ENCODE results near the gene FANK1. TPM values are rescaled to one million over a fixed set of nuclear protein-coding genes. Genes with fewer than 3 reads are reported as not detected.
"Not testable (repeated sequence)": the region's sequence is repeated elsewhere in the genome, so short reads cannot be mapped to it uniquely, and the experiment has no call there.

Gene FANK1
- total and polyA plus RNA-seq, 4 donors, result 1.3 to 6.1 (median 1.9) TPM

- peaks cover 0 to 2% of the 10 kb centered on the region in 2 donors for H3K36me3 ChIP-seq (ENCODE audit: control insufficient read depth in 1 of 2, insufficient read depth in 2 of 2, low read length in 1 of 2)
- ATAC-seq (ENCODE audit: low FRiP score) (no peak), DNase-seq (no peak)
- no peak within 1 kb of the TSS for H3K4me3 ChIP-seq (ENCODE audit: low read length in 2 of 2)
- WGBS, 2 donors, result 71 to 82% methylated on average over 4 of the region's 4 CpGs
- H3K27me3 ChIP-seq (ENCODE audit: control insufficient read depth in 1 of 2, insufficient read depth in 2 of 2, low read length in 1 of 2), result no peaks in the 10 kb centered on the region
- intact Hi-C loops (cut with DNase I), result no loop called here
- no peak within 1 kb of the TSS for H3K27ac ChIP-seq (ENCODE audit: low read depth in 1 of 2, low read length in 2 of 2)
- H3K9me3 ChIP-seq (ENCODE audit: control insufficient read depth, low read length), result peaks cover 1% of the 10 kb centered on the region
- no peaks in the 10 kb centered on the region for H3K4me1 ChIP-seq (ENCODE audit: control insufficient read depth in 1 of 2, insufficient read depth in 2 of 2, low read length in 2 of 2)
Observed at GRCh38 chr10:125881192-125881591, 15.2 kb upstream of the FANK1 start, which contains the start of gene DHX32. Gene DHX32 (minus strand): TSS chr10:125881292. CDS start chr10:125880824, 468 bp downstream.

GRCh38 chr10:125882596-125882995, 13.8 kb upstream of the FANK1 start:
- no peak for ATAC-seq (ENCODE audit: low FRiP score)
- WGBS, 2 donors, result 44 to 67% methylated on average over 1 of the region's 1 CpG

DNA sequence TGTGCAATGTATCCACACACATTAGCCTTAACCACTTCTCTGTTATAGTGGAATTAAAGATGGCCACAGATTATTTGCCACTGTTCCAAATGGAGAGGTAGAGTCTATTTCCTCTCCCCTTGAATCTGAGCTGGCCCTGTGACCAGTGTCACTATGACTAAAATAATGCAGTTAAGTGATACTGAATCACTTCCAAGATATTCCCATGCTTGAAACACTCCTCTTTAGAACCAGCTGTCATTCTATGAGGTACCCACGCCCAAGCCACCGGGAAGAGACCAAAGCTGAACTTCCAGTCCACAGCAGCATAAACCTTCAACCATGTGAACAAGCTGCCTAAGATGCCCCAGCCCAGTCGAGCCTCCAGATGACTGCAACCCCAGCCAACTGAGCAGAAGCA, 13.2 kb upstream of the FANK1 start:
- ATAC-seq (ENCODE audit: low FRiP score) (no peak), DNase-seq (no peak)
- H3K27me3 ChIP-seq (ENCODE audit: control insufficient read depth in 1 of 2, insufficient read depth in 2 of 2, low read length in 1 of 2), result no peaks in the 10 kb centered on the region
- no peak overlapping the region for H3K4me3 ChIP-seq (ENCODE audit: low read length in 2 of 2)
- H3K9me3 ChIP-seq (ENCODE audit: control insufficient read depth, low read length), result no peaks in the 10 kb centered on the region
- intact Hi-C loops (cut with DNase I), result no loop called here
- no peaks in the 10 kb centered on the region for H3K36me3 ChIP-seq (ENCODE audit: control insufficient read depth in 1 of 2, insufficient read depth in 2 of 2, low read length in 1 of 2)
- H3K4me1 ChIP-seq (ENCODE audit: control insufficient read depth in 1 of 2, insufficient read depth in 2 of 2, low read length in 2 of 2), result no peaks in the 10 kb centered on the region
- no peak overlapping the region for H3K27ac ChIP-seq (ENCODE audit: low read depth in 1 of 2, low read length in 2 of 2)
- 86 to 91% methylated on average over 3 of the region's 3 CpGs for WGBS, 2 donors

More at GRCh38 chr10:125882596-125882995, 13.8 kb upstream of the FANK1 start:
- intact Hi-C loops (cut with DNase I), result no loop called here
- H3K4me1 ChIP-seq (ENCODE audit: control insufficient read depth in 1 of 2, insufficient read depth in 2 of 2, low read length in 2 of 2), result no peaks in the 10 kb centered on the region
- no peaks in the 10 kb centered on the region for H3K36me3 ChIP-seq (ENCODE audit: control insufficient read depth in 1 of 2, insufficient read depth in 2 of 2, low read length in 1 of 2)
- no peak overlapping the region for H3K27ac ChIP-seq (ENCODE audit: low read depth in 1 of 2, low read length in 2 of 2)
- no peak overlapping the region for H3K4me3 ChIP-seq (ENCODE audit: low read length in 2 of 2)
- no peaks in the 10 kb centered on the region for H3K9me3 ChIP-seq (ENCODE audit: control insufficient read depth, low read length)
- H3K27me3 ChIP-seq (ENCODE audit: control insufficient read depth in 1 of 2, insufficient read depth in 2 of 2, low read length in 1 of 2), result no peaks in the 10 kb centered on the region
- no peak for DNase-seq

DNA sequence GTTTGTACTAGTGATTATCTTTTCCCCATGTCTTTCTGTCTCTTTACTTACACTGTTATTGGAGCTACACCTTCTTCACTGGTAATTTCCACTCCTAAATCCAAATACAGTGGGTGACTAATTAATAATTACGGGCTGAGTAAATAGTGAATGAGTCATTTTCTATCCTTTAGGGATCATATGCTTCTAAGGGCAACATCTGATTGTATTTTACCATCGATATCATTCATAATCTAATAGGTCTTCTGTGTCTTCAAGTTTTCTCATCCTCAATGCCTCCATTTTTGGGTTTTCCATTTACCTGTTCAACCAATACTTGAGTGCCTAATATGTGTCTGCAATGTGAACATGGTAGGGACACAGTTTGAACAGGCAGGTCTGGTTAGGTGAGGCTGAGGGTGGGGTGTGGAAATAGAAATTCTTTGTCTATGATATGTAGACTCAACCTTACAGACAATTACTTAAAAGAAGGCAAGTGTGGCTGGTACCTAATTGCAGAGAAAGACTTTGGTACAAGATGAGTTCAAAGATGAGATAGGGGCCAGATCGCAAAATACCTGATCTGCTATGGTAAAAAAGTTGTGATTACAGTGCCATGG, 9.4 kb upstream of the FANK1 start:
- no peak for ATAC-seq (ENCODE audit: low FRiP score)
- H3K27ac ChIP-seq (ENCODE audit: low read depth in 1 of 2, low read length in 2 of 2), result no peak overlapping the region
- 88 to 90% methylated on average over 3 of the region's 3 CpGs for WGBS, 2 donors

GRCh38 chr10:125889441-125889840, 6.9 kb upstream of the FANK1 start:
- H3K4me1 ChIP-seq (ENCODE audit: control insufficient read depth in 1 of 2, insufficient read depth in 2 of 2, low read length in 2 of 2); H3K27me3 ChIP-seq (ENCODE audit: control insufficient read depth in 1 of 2, insufficient read depth in 2 of 2, low read length in 1 of 2); H3K27ac ChIP-seq (ENCODE audit: low read depth in 1 of 2, low read length in 2 of 2); H3K4me3 ChIP-seq (ENCODE audit: low read length in 2 of 2); H3K9me3 ChIP-seq (ENCODE audit: control insufficient read depth, low read length); intact Hi-C loops (cut with DNase I); H3K36me3 ChIP-seq (ENCODE audit: control insufficient read depth in 1 of 2, insufficient read depth in 2 of 2, low read length in 1 of 2); ATAC-seq (ENCODE audit: low FRiP score); DNase-seq: not testable (repeated sequence)
- 66 to 70% methylated on average over 4 of the region's 4 CpGs for WGBS, 2 donors

More for the DNA sequence above, 9.4 kb upstream of the FANK1 start:
- Histone ChIP-seq H3K27me3 (ENCODE audit: control insufficient read depth in 1 of 2, insufficient read depth in 2 of 2, low read length in 1 of 2) (no peaks in the 10 kb centered on the region), H3K4me3 (ENCODE audit: low read length in 2 of 2) (no peak overlapping the region), H3K9me3 (ENCODE audit: control insufficient read depth, low read length) (no peaks in the 10 kb centered on the region), H3K36me3 (ENCODE audit: control insufficient read depth in 1 of 2, insufficient read depth in 2 of 2, low read length in 1 of 2) (no peaks in the 10 kb centered on the region), H3K4me1 (ENCODE audit: control insufficient read depth in 1 of 2, insufficient read depth in 2 of 2, low read length in 2 of 2) (no peaks in the 10 kb centered on the region)
- intact Hi-C loops (cut with DNase I), result no loop called here
- no peak for DNase-seq

DNA sequence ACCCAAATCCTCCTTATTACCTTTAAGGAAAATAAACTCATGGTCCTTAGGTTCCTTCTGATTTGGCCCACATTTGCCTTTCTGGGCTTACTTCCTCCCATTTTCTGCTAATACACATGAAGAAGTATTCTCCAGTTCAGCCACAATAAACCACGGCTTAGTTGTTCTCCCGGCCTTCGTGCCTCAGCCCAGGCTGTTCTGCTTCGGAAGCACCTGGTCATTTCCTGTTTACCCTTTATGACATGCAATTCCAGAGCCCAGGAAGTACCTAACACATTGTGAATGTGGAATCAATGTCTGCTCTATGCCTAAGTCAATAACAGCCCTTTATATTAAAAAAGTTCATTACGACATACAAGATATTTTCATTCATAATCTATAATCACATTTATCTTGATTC, 4.0 kb upstream of the FANK1 start:
- DNase-seq; H3K27ac ChIP-seq (ENCODE audit: low read depth in 1 of 2, low read length in 2 of 2); H3K36me3 ChIP-seq (ENCODE audit: control insufficient read depth in 1 of 2, insufficient read depth in 2 of 2, low read length in 1 of 2); H3K4me3 ChIP-seq (ENCODE audit: low read length in 2 of 2); intact Hi-C loops (cut with DNase I); ATAC-seq (ENCODE audit: low FRiP score); H3K9me3 ChIP-seq (ENCODE audit: control insufficient read depth, low read length); H3K27me3 ChIP-seq (ENCODE audit: control insufficient read depth in 1 of 2, insufficient read depth in 2 of 2, low read length in 1 of 2); H3K4me1 ChIP-seq (ENCODE audit: control insufficient read depth in 1 of 2, insufficient read depth in 2 of 2, low read length in 2 of 2): not testable (repeated sequence)
- 88 to 91% methylated on average over 5 of the region's 5 CpGs for WGBS, 2 donors

- DNase-seq; ATAC-seq (ENCODE audit: low FRiP score); H3K4me1 ChIP-seq (ENCODE audit: control insufficient read depth in 1 of 2, insufficient read depth in 2 of 2, low read length in 2 of 2); H3K9me3 ChIP-seq (ENCODE audit: control insufficient read depth, low read length); intact Hi-C loops (cut with DNase I); H3K4me3 ChIP-seq (ENCODE audit: low read length in 2 of 2); H3K27ac ChIP-seq (ENCODE audit: low read depth in 1 of 2, low read length in 2 of 2); H3K36me3 ChIP-seq (ENCODE audit: control insufficient read depth in 1 of 2, insufficient read depth in 2 of 2, low read length in 1 of 2); H3K27me3 ChIP-seq (ENCODE audit: control insufficient read depth in 1 of 2, insufficient read depth in 2 of 2, low read length in 1 of 2): not testable (repeated sequence)
- WGBS, 2 donors, result 92 to 96% methylated on average over 3 of the region's 3 CpGs
Observed at GRCh38 chr10:125894176-125894575, 2.2 kb upstream of the FANK1 start.

DNA sequence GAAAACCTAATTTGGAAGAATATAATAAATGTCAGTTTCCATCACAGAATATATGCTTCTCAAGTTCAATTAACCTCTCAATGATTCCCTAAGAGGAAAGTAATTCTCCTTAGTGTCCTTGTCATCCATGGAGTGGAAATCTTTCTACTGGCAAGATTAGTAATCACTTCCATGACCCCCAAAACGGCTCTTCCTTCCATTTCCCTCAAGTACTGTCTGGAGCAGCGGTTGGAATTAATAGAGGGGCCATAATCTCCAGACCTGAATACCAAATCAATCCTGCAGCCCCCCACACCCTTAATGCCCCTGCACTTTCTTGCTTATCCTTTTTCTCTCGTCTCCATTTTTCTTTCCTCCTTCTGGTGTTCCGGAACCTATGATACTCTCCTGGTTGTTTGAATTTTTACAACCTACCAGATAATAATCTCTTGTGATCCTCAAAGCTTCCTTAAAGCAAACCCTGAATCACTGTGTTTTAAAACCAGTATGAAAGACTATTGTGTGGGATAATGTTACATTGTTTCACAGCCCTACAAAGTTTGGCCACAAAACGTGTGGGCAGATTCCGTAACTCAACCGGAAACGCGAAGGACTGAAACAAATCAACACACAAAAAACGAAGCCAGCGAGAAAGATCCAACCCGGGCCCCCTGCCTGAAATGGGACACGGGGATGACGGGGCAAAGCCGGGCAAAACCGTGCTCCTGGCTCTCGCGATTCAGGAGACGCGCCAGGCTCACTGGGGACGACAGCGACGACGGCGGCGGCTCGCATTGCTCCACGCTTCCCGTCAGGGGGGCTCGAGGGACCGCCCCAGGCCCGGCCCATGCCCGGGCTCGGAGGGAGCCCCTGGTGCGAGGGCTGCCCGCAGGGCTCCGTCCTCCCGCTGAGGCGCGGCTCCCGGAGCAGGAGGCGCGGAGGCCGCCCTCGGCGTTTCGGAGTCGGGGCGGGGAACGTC, 955 bp upstream of the FANK1 start:
- not testable (repeated sequence) for H3K4me1 ChIP-seq (ENCODE audit: control insufficient read depth in 1 of 2, insufficient read depth in 2 of 2, low read length in 2 of 2); H3K36me3 ChIP-seq (ENCODE audit: control insufficient read depth in 1 of 2, insufficient read depth in 2 of 2, low read length in 1 of 2); H3K27me3 ChIP-seq (ENCODE audit: control insufficient read depth in 1 of 2, insufficient read depth in 2 of 2, low read length in 1 of 2); H3K9me3 ChIP-seq (ENCODE audit: control insufficient read depth, low read length)
- ATAC-seq (ENCODE audit: low FRiP score) (peak; percentile 89), DNase-seq (peak; percentile 72 to 89)
- WGBS, 2 donors, result 23 to 31% methylated on average over 50 of the region's 50 CpGs
- H3K27ac ChIP-seq (ENCODE audit: low read depth in 1 of 2, low read length in 2 of 2), result peak overlapping the region in 1 of 2 donors; percentile 1
- intact Hi-C loops (cut with DNase I), result loop anchor here in 1 of 2 donors (5.0 kb wide), 1 partner anchor 73 kb away; the partner anchor contains the start of genes BCCIP and UROS
- H3K4me3 ChIP-seq (ENCODE audit: low read length in 2 of 2), result peak overlapping the region; percentile 51 to 57
